Activated naive CD8-positive, alpha-beta T cell (primary cell): Measurements from ENCODE around the gene PGAP3.

Experiments used
- H3K27ac Mint-ChIP-seq: one replicate; pipeline ENCODE4 v1.8.0; 2021; ENCODE audit warnings: mixed read lengths
- H3K27me3 Mint-ChIP-seq: one replicate; pipeline ENCODE4 v1.8.0; 2021; ENCODE audit warnings: mixed read lengths
- H3K36me3 Mint-ChIP-seq: one replicate; pipeline ENCODE4 v1.8.0; 2021; ENCODE audit warnings: mixed read lengths
- H3K4me1 Mint-ChIP-seq: one replicate; pipeline ENCODE4 v1.8.0; 2021; ENCODE audit warnings: low read depth, mixed read lengths
- H3K4me3 Mint-ChIP-seq: one replicate; pipeline ENCODE4 v1.8.0; 2021; ENCODE audit warnings: mild to moderate bottlenecking, mixed read lengths
- H3K9me3 Mint-ChIP-seq: one replicate; pipeline ENCODE4 v1.8.0; 2021; ENCODE audit warnings: low read depth, mixed read lengths

Gene PGAP3

GRCh38 chr17:39663688-39664580, 23.9 kb downstream of the PGAP3 start:
- peaks cover 2% of the 10 kb centered on the region for H3K27me3 Mint-ChIP-seq
- no peak overlapping the region for H3K4me3 Mint-ChIP-seq
- H3K4me1 Mint-ChIP-seq: peaks cover 35% of the 10 kb centered on the region
- no peaks in the 10 kb centered on the region for H3K36me3 Mint-ChIP-seq
- H3K27ac Mint-ChIP-seq: no peak overlapping the region
- no peaks in the 10 kb centered on the region for H3K9me3 Mint-ChIP-seq

DNA sequence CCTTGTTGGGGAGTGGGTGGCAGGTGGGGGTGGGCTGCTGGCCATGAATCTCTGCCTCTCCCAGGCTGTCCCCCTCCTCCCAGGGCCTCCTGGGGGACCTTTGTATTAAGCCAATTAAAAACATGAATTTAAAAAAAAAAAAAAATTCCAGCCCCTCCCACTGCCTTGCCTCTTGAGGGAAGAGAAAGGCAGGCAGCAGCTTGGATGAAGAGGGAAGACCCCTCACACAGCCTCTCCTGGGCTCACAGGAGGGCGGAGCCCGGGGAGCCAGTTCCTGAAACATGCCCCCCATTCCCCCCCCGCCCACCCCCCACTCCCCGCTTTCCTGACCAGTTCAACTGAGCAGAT, 24.5 kb downstream of the PGAP3 start:
- no peaks in the 10 kb centered on the region for H3K27me3 Mint-ChIP-seq
- H3K9me3 Mint-ChIP-seq: no peaks in the 10 kb centered on the region
- no peak overlapping the region for H3K4me3 Mint-ChIP-seq
- peaks cover 37% of the 10 kb centered on the region for H3K4me1 Mint-ChIP-seq
- H3K36me3 Mint-ChIP-seq: no peaks in the 10 kb centered on the region
- H3K27ac Mint-ChIP-seq: no peak overlapping the region

- Mint-ChIP-seq H3K4me1 (peaks cover 42% of the 10 kb centered on the region), H3K27ac (no peak overlapping the region), H3K4me3 (no peak overlapping the region), H3K27me3 (no peaks in the 10 kb centered on the region), H3K36me3 (no peaks in the 10 kb centered on the region), H3K9me3 (no peaks in the 10 kb centered on the region)
These were observed 25.1 kb downstream of the PGAP3 start for GRCh38 chr17:39662551-39663339.

- H3K27ac Mint-ChIP-seq: no peak overlapping the region
- no peaks in the 10 kb centered on the region for H3K36me3 Mint-ChIP-seq
- H3K4me1 Mint-ChIP-seq: peaks cover 44% of the 10 kb centered on the region
- no peaks in the 10 kb centered on the region for H3K27me3 Mint-ChIP-seq
- peak overlapping the region; percentile 13 for H3K4me3 Mint-ChIP-seq
- no peaks in the 10 kb centered on the region for H3K9me3 Mint-ChIP-seq
These were observed 25.9 kb downstream of the PGAP3 start for GRCh38 chr17:39661744-39662541.

GRCh38 chr17:39660397-39661385, 27.2 kb downstream of the PGAP3 start:
- no peak overlapping the region for H3K4me3 Mint-ChIP-seq
- no peaks in the 10 kb centered on the region for H3K36me3 Mint-ChIP-seq
- H3K27me3 Mint-ChIP-seq: no peaks in the 10 kb centered on the region
- H3K9me3 Mint-ChIP-seq: no peaks in the 10 kb centered on the region
- H3K4me1 Mint-ChIP-seq: peaks cover 41% of the 10 kb centered on the region
- no peak overlapping the region for H3K27ac Mint-ChIP-seq

DNA sequence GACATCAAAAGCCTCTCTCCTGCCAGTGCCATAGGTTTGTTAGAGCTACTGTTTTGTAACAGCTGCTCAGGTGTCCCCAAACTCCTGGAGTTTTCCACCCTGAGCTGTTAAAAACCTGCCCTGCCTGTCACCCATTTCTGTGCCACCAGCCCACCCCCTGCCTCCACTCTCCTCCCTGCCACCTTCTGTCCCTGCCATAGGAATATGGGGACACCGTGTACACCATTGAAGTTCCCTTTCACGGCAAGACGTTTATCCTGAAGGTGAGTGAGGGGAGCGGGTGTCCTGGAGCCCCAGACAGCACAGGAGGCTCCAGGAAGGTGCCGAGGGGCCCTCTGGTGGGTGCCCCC, 27.9 kb downstream of the PGAP3 start:
- Mint-ChIP-seq H3K9me3 (no peaks in the 10 kb centered on the region), H3K27me3 (no peaks in the 10 kb centered on the region), H3K27ac (peak overlapping the region; percentile 75), H3K4me3 (peak overlapping the region; percentile 59), H3K36me3 (no peaks in the 10 kb centered on the region), H3K4me1 (peaks cover 47% of the 10 kb centered on the region)

GRCh38 chr17:39659279-39660010, 28.4 kb downstream of the PGAP3 start:
- Mint-ChIP-seq H3K27ac (peak overlapping the region; percentile 75), H3K4me3 (peak overlapping the region; percentile 59), H3K27me3 (no peaks in the 10 kb centered on the region)

DNA sequence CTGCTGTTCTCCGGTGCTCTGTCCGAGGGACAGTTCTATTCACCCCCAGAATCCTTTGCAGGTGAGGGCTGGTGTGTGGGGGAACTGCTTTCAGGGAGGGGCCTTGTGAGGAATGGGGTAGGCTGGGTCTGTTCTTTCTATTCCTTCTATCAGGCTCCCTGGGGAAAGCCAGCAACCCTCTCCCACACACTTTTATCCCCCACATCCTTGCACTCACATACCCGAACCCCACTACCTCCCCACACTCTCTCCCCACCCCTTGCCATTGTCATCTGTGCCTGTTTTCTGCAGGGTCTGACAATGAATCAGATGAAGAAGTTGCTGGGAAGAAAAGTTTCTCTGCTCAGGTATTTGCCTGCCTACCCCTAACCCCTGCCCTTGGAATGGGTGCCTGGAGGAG, 29.1 kb downstream of the PGAP3 start:
- Mint-ChIP-seq H3K9me3 (no peaks in the 10 kb centered on the region), H3K27ac (no peak overlapping the region), H3K36me3 (no peaks in the 10 kb centered on the region), H3K4me3 (no peak overlapping the region), H3K27me3 (no peaks in the 10 kb centered on the region), H3K4me1 (peaks cover 56% of the 10 kb centered on the region)

More at GRCh38 chr17:39659279-39660010, 28.4 kb downstream of the PGAP3 start:
- Mint-ChIP-seq H3K9me3 (no peaks in the 10 kb centered on the region), H3K4me1 (peaks cover 52% of the 10 kb centered on the region), H3K36me3 (no peaks in the 10 kb centered on the region)

DNA sequence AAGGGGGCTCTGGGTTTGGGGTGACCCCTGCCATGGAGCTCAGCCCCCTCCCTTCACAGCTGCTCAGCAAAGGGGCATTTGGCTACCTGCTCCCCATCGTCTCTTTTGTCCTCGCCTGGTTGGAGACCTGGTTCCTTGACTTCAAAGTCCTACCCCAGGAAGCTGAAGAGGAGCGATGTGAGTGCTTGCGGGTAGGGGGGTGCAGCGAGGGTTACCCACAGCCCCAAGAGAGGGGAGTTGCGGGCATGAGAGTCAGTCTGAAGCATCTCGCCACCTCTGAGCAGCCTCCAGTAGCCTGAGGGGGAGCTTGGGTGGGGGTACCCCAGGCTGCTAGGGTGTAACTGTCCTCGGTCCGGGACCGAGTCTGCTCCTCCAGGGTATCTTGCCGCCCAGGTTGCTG, 29.5 kb downstream of the PGAP3 start:
- Mint-ChIP-seq H3K36me3 (no peaks in the 10 kb centered on the region), H3K4me1 (peaks cover 60% of the 10 kb centered on the region), H3K27ac (no peak overlapping the region), H3K27me3 (no peaks in the 10 kb centered on the region), H3K9me3 (no peaks in the 10 kb centered on the region), H3K4me3 (no peak overlapping the region)

DNA sequence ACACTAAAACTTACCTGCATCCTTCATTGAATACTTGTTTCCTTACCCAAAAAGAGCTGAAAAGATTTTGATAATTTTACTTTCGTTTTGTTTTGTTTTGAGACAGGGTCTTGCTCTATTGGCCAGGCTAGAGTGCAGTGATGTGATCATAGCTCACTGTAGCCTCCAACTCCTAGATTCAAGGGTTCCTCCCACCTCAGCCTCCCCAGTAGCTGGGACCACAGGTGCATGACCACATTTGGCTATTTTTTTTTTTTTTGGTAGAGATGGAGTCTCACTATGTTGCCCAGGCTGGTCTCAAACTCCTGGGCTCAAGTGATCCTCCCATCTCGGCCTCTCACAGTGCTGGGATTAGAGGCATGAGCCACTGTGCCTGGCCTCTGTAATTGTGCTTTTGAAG, 32.8 kb downstream of the PGAP3 start:
- Mint-ChIP-seq H3K27me3 (no peaks in the 10 kb centered on the region), H3K27ac (peak overlapping the region; percentile 69), H3K4me1 (peaks cover 65% of the 10 kb centered on the region), H3K36me3 (no peaks in the 10 kb centered on the region), H3K4me3 (no peak overlapping the region), H3K9me3 (no peaks in the 10 kb centered on the region)

DNA sequence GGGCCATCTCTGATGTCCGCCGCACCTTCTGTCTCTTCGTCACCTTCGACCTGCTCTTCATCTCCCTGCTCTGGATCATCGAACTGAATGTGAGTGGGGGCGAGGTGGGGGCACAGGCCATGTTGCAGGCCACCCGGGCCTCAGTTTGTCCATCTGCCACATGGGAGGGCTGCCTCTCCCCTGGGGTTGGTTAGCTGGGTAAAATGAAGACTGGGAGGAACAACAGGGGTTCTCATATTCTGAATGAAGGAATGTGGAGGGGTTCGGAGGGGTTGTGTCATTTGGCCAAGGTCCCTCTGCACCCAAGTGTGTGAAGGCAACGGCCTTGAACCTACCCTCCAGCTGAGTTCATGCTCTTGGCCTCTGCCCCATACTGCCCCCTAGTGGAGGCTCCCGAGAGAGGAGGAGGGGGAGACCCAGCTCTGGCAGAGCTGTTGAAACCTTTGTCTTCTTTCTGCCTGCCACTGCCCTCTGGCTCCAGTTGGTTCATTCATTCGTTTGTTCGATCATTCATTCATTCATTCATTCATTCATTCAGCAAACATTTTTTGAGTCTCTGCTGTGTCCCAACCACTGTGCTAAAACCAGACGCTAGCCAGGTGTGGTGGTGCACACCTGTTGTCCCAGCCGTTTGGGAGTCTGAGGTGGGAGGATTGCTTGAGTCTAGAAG, 34.1 kb downstream of the PGAP3 start:
- H3K27me3 Mint-ChIP-seq: no peaks in the 10 kb centered on the region
- H3K27ac Mint-ChIP-seq: peak overlapping the region; percentile 70
- H3K36me3 Mint-ChIP-seq: no peaks in the 10 kb centered on the region
- H3K9me3 Mint-ChIP-seq: no peaks in the 10 kb centered on the region
- H3K4me3 Mint-ChIP-seq: no peak overlapping the region
- peaks cover 61% of the 10 kb centered on the region for H3K4me1 Mint-ChIP-seq

GRCh38 chr17:39653316-39653661, 34.6 kb downstream of the PGAP3 start:
- Mint-ChIP-seq H3K27ac (peak overlapping the region; percentile 70), H3K4me3 (no peak overlapping the region), H3K4me1 (peaks cover 59% of the 10 kb centered on the region), H3K27me3 (no peaks in the 10 kb centered on the region), H3K9me3 (no peaks in the 10 kb centered on the region), H3K36me3 (no peaks in the 10 kb centered on the region)

DNA sequence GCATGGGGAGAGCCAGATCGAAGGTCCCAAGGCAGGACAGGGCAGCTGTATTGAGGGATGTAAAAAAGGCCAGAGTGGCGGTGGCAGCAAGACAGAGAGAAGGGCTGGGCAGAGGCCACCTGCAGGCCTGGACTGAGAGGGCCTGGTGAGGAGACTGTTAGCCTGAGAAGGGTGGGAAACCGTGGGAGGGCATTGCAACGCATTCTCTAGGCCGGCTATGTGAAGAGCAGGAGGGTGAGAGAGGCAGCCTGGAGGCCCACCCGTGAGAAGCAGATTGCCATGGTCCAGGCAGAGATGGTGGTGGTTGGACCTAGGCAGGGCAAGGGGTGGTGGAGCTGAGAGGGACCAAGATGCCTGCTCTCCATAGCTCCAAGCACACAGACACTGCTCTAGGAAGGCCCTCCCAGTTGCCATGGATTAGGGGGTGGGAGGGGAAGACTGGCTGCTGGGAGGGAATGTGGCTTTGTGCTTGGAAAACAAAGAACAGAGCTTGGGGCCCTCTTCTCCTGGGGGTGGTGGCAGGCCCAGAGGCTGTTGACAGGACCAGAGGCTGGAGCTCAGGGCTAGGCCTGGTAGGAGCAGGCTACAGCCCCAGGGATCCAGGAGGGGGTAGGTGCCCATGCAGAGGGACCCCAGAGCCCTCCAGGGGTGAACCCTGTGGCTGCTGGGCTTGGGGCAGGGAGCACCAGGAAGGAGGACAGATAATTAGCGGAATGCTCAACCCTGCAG, 35.1 kb downstream of the PGAP3 start:
- Mint-ChIP-seq H3K27me3 (no peaks in the 10 kb centered on the region), H3K36me3 (no peaks in the 10 kb centered on the region), H3K27ac (peak overlapping the region; percentile 70), H3K4me3 (peak overlapping the region; percentile 43), H3K4me1 (peaks cover 53% of the 10 kb centered on the region), H3K9me3 (no peaks in the 10 kb centered on the region)
